GM10847 (cell line): ENCODE data around the gene UBR4.

Experiments
- POLR2A ChIP-seq: IDR thresholded peaks from 2 replicates; pipeline ENCODE4 v1.6.1; 2011; ENCODE audit not compliant: insufficient read length; ENCODE audit errors: extremely low read depth

Gene UBR4

GRCh38 chr1:19222979-19223824 is 13.1 kb upstream of the UBR4 start:
- no peak for TF ChIP-seq POLR2A

- no peak for TF ChIP-seq POLR2A
Measured at GRCh38 chr1:19222573-19222972, 12.5 kb upstream of the UBR4 start.

GRCh38 chr1:19220991-19221390 is 10.9 kb upstream of the UBR4 start:
- no peak for TF ChIP-seq POLR2A

- TF ChIP-seq POLR2A = no peak
Measured at GRCh38 chr1:19220080-19220846, 10.2 kb upstream of the UBR4 start.

GRCh38 chr1:19219451-19219850 is 9.4 kb upstream of the UBR4 start:
- TF ChIP-seq POLR2A = no peak

- TF ChIP-seq POLR2A = no peak
Measured at GRCh38 chr1:19213580-19213979, 3.5 kb upstream of the UBR4 start.

- TF ChIP-seq POLR2A = no peak
Measured at GRCh38 chr1:19212167-19212566, 2.1 kb upstream of the UBR4 start.

- no peak for TF ChIP-seq POLR2A
Measured at GRCh38 chr1:19210772-19211549, 895 bp upstream of the UBR4 start.

- no peak for TF ChIP-seq POLR2A
Measured at GRCh38 chr1:19209439-19209989, 552 bp downstream of the UBR4 start.

- no peak for TF ChIP-seq POLR2A
Measured at GRCh38 chr1:19208710-19209438, 1.2 kb downstream of the UBR4 start.

GRCh38 chr1:19206947-19207346 is 3.1 kb downstream of the UBR4 start:
- no peak for TF ChIP-seq POLR2A

- TF ChIP-seq POLR2A = no peak
Measured at GRCh38 chr1:19205845-19206244, 4.2 kb downstream of the UBR4 start.

- no peak for TF ChIP-seq POLR2A
Measured at GRCh38 chr1:19205403-19205802, 4.7 kb downstream of the UBR4 start.

GRCh38 chr1:19204446-19205266 is 5.4 kb downstream of the UBR4 start:
- TF ChIP-seq POLR2A = no peak
